Stimulated activated naive B cell treated with anti-CD40 and anti-IgM and Interleukin-4, amounts not matched to agents 10 μg/mL and 1 μg/mL and 100 μg/mL, for 72 hours (primary cell): ENCODE measurements around the gene LRP8.
A peak's percentile ranks its signal among the peaks of the same experiment; 100 is the strongest.
"Not testable (repeated sequence)": the region's sequence is repeated elsewhere in the genome, so short reads cannot be mapped to it uniquely, and the experiment has no call there.

ENCODE experiments used
- ATAC-seq, 2 donors: fragments of 150-1000 bp; cut with Tn5 transposase; replicated peaks; 2 replicates each; pipeline ENCODE4 v1.10.0; 2021; ENCODE audit warnings: moderate library complexity in 1 of 2
- DNase-seq: peaks from one replicate; pipeline ENCODE4 v3.0.0; 2021
- H3K27ac Mint-ChIP-seq: one replicate; pipeline ENCODE4 v1.8.0; 2022; ENCODE audit warnings: mild to moderate bottlenecking, mixed read lengths
- H3K27me3 Mint-ChIP-seq, 2 donors: one replicate each; pipeline ENCODE4 v1.8.0; 2022; ENCODE audit warnings: mixed read lengths in 2 of 2
- H3K36me3 Mint-ChIP-seq, 2 donors: one replicate each; pipeline ENCODE4 v1.8.0; 2022; ENCODE audit warnings: mixed read lengths in 2 of 2, mild to moderate bottlenecking in 1 of 2
- H3K4me1 Mint-ChIP-seq, 2 donors: one replicate each; pipeline ENCODE4 v1.8.0; 2022; ENCODE audit warnings: mixed read lengths in 2 of 2, mild to moderate bottlenecking in 1 of 2
- H3K4me3 Mint-ChIP-seq, 2 donors: one replicate each; pipeline ENCODE4 v1.8.0; 2022; ENCODE audit warnings: mild to moderate bottlenecking in 2 of 2, mixed read lengths in 2 of 2, moderate library complexity in 1 of 2
- H3K9me3 Mint-ChIP-seq, 2 donors: one replicate each; pipeline ENCODE4 v1.8.0; 2022; ENCODE audit warnings: mixed read lengths in 2 of 2, mild to moderate bottlenecking in 1 of 2

The LRP8 gene

GRCh38 chr1:53291574-53291973, 36.3 kb downstream of the LRP8 start:
- no peak for DNase-seq
- Mint-ChIP-seq H3K4me1 (peaks cover 47 to 69% of the 10 kb centered on the region in 2 donors), H3K4me3 (no peak overlapping the region), H3K27ac (peak overlapping the region; percentile 71), H3K27me3 (no peaks in the 10 kb centered on the region), H3K9me3 (no peaks in the 10 kb centered on the region), H3K36me3 (peaks cover 29 to 54% of the 10 kb centered on the region in 2 donors)
- ATAC-seq = no peak

- peaks cover 27 to 43% of the 10 kb centered on the region in 2 donors for H3K4me1 Mint-ChIP-seq
- peaks cover 31 to 56% of the 10 kb centered on the region in 2 donors for H3K36me3 Mint-ChIP-seq
- H3K4me3 Mint-ChIP-seq = no peak overlapping the region
- ATAC-seq (no peak), DNase-seq (no peak)
- peak overlapping the region; percentile 79 for H3K27ac Mint-ChIP-seq
- no peaks in the 10 kb centered on the region for H3K9me3 Mint-ChIP-seq
- no peaks in the 10 kb centered on the region for H3K27me3 Mint-ChIP-seq
Measured at GRCh38 chr1:53288790-53289429, 39.0 kb downstream of the LRP8 start.

GRCh38 chr1:53288002-53288789, 39.7 kb downstream of the LRP8 start:
- ATAC-seq (no peak), DNase-seq (no peak)
- Mint-ChIP-seq H3K36me3 (peaks cover 31 to 56% of the 10 kb centered on the region in 2 donors), H3K27ac (peak overlapping the region; percentile 79), H3K27me3 (no peaks in the 10 kb centered on the region), H3K4me1 (peaks cover 21 to 36% of the 10 kb centered on the region in 2 donors), H3K9me3 (no peaks in the 10 kb centered on the region), H3K4me3 (no peak overlapping the region)

GRCh38 chr1:53286955-53287354, 40.9 kb downstream of the LRP8 start:
- Mint-ChIP-seq H3K4me3 (no peak overlapping the region), H3K27me3 (no peaks in the 10 kb centered on the region), H3K27ac (no peak overlapping the region), H3K4me1 (peaks cover 8 to 23% of the 10 kb centered on the region in 2 donors), H3K9me3 (no peaks in the 10 kb centered on the region), H3K36me3 (peaks cover 28 to 56% of the 10 kb centered on the region in 2 donors)
- ATAC-seq = no peak
- no peak for DNase-seq

GRCh38 chr1:53285969-53286760, 41.7 kb downstream of the LRP8 start:
- peaks cover 31 to 59% of the 10 kb centered on the region in 2 donors for H3K36me3 Mint-ChIP-seq
- no peaks in the 10 kb centered on the region for H3K27me3 Mint-ChIP-seq
- DNase-seq = no peak
- H3K4me1 Mint-ChIP-seq = peaks cover 4 to 18% of the 10 kb centered on the region in 2 donors
- no peaks in the 10 kb centered on the region for H3K9me3 Mint-ChIP-seq
- no peak overlapping the region for H3K4me3 Mint-ChIP-seq
- peak; percentile 69 to 94 for ATAC-seq
- no peak overlapping the region for H3K27ac Mint-ChIP-seq

GRCh38 chr1:53285546-53285945, 42.3 kb downstream of the LRP8 start:
- ATAC-seq (no peak), DNase-seq (no peak)
- Mint-ChIP-seq H3K27me3 (no peaks in the 10 kb centered on the region), H3K36me3 (peaks cover 34 to 60% of the 10 kb centered on the region in 2 donors), H3K4me1 (peaks cover 4 to 16% of the 10 kb centered on the region in 2 donors), H3K27ac (no peak overlapping the region), H3K9me3 (no peaks in the 10 kb centered on the region), H3K4me3 (no peak overlapping the region)

GRCh38 chr1:53284224-53285020, 43.4 kb downstream of the LRP8 start:
- H3K27ac Mint-ChIP-seq = no peak overlapping the region
- peaks cover 5 to 6% of the 10 kb centered on the region in 2 donors for H3K4me1 Mint-ChIP-seq

GRCh38 chr1:53283156-53283555, 44.7 kb downstream of the LRP8 start:
- ATAC-seq, H3K27me3 Mint-ChIP-seq, H3K27ac Mint-ChIP-seq, H3K4me1 Mint-ChIP-seq, H3K9me3 Mint-ChIP-seq, H3K4me3 Mint-ChIP-seq, DNase-seq: not testable (repeated sequence)
- H3K36me3 Mint-ChIP-seq = peaks cover 36 to 56% of the 10 kb centered on the region in 2 donors

More at GRCh38 chr1:53284224-53285020, 43.4 kb downstream of the LRP8 start:
- DNase-seq (no peak), ATAC-seq (no peak)
- Mint-ChIP-seq H3K36me3 (peaks cover 32 to 58% of the 10 kb centered on the region in 2 donors), H3K27me3 (no peaks in the 10 kb centered on the region), H3K9me3 (no peaks in the 10 kb centered on the region), H3K4me3 (no peak overlapping the region)

GRCh38 chr1:53281133-53281532, 46.7 kb downstream of the LRP8 start:
- Mint-ChIP-seq H3K36me3 (peaks cover 38 to 57% of the 10 kb centered on the region in 2 donors), H3K27me3 (no peaks in the 10 kb centered on the region), H3K27ac (peak overlapping the region; percentile 76), H3K9me3 (no peaks in the 10 kb centered on the region), H3K4me1 (peaks cover 0 to 3% of the 10 kb centered on the region in 2 donors), H3K4me3 (no peak overlapping the region)
- DNase-seq = no peak
- ATAC-seq = no peak

GRCh38 chr1:53280496-53280895, 47.4 kb downstream of the LRP8 start:
- Mint-ChIP-seq H3K27me3 (no peaks in the 10 kb centered on the region), H3K4me1 (peaks cover 0 to 3% of the 10 kb centered on the region in 2 donors), H3K4me3 (no peak overlapping the region), H3K9me3 (no peaks in the 10 kb centered on the region), H3K36me3 (peaks cover 43 to 63% of the 10 kb centered on the region in 2 donors), H3K27ac (peak overlapping the region; percentile 76)
- no peak for ATAC-seq
- no peak for DNase-seq

- Mint-ChIP-seq H3K27ac (no peak overlapping the region), H3K4me3 (no peak overlapping the region), H3K27me3 (no peaks in the 10 kb centered on the region), H3K9me3 (no peaks in the 10 kb centered on the region), H3K4me1 (peaks cover 0 to 3% of the 10 kb centered on the region in 2 donors), H3K36me3 (peaks cover 43 to 65% of the 10 kb centered on the region in 2 donors)
- no peak for DNase-seq
- ATAC-seq = no peak
Measured at GRCh38 chr1:53279296-53280200, 48.3 kb downstream of the LRP8 start.

GRCh38 chr1:53278298-53278725, 49.6 kb downstream of the LRP8 start:
- Mint-ChIP-seq H3K4me3 (no peak overlapping the region), H3K4me1 (peaks cover 0 to 3% of the 10 kb centered on the region in 2 donors), H3K36me3 (peaks cover 49 to 72% of the 10 kb centered on the region in 2 donors), H3K27me3 (no peaks in the 10 kb centered on the region), H3K27ac (peak overlapping the region; percentile 84), H3K9me3 (no peaks in the 10 kb centered on the region)
- ATAC-seq (peak; percentile 86), DNase-seq (peak; percentile 45)

GRCh38 chr1:53277326-53277725, 50.5 kb downstream of the LRP8 start:
- no peaks in the 10 kb centered on the region for H3K9me3 Mint-ChIP-seq
- no peak for DNase-seq
- peaks cover 56 to 81% of the 10 kb centered on the region in 2 donors for H3K36me3 Mint-ChIP-seq
- peaks cover 2 to 6% of the 10 kb centered on the region in 2 donors for H3K4me1 Mint-ChIP-seq
- peak overlapping the region; percentile 2 for H3K27ac Mint-ChIP-seq
- ATAC-seq = no peak
- no peaks in the 10 kb centered on the region for H3K27me3 Mint-ChIP-seq
- no peak overlapping the region for H3K4me3 Mint-ChIP-seq
